ENCODE results near the gene NUDT15. TPM values are rescaled to one million over a fixed set of nuclear protein-coding genes. Genes with fewer than 3 reads are reported as not detected.

The NUDT15 gene
- total and polyA plus RNA-seq, 9 donors: 6.1 to 11.4 (median 9.7) TPM

GRCh38 chr13:48078251-48078656, 40.7 kb downstream of the NUDT15 start:
- Histone ChIP-seq H3K36me3 (no peaks in the 10 kb centered on the region), H3K27me3 (no peaks in the 10 kb centered on the region), H3K4me3 (no peak overlapping the region), H3K9me3 (no peaks in the 10 kb centered on the region), H3K27ac (no peak overlapping the region), H3K4me1 (ENCODE audit: insufficient read depth) (no peaks in the 10 kb centered on the region)
- intact Hi-C loops (cut with DNase I): no loop called here
- WGBS, 3 donors: 43 to 49% (median 46%) methylated on average over 2 of the region's 2 CpGs
- TF ChIP-seq EP300 (IDR thresholded peaks at IDR 0.05) (no peak), CTCF (IDR thresholded peaks at IDR 0.05) (no peak)
- DNase-seq: no peak

- intact Hi-C loops (cut with DNase I): no loop called here
- H3K4me3 ChIP-seq: no peak overlapping the region
- no peaks in the 10 kb centered on the region for H3K9me3 ChIP-seq
- no peaks in the 10 kb centered on the region for H3K27me3 ChIP-seq
- 95 to 96% (median 96%) methylated on average over 4 of the region's 4 CpGs for WGBS, 3 donors
- DNase-seq: no peak
- no peaks in the 10 kb centered on the region for H3K4me1 ChIP-seq (ENCODE audit: insufficient read depth)
- TF ChIP-seq CTCF (IDR thresholded peaks at IDR 0.05) (no peak), POLR2A (IDR thresholded peaks at IDR 0.05) (no peak), EP300 (IDR thresholded peaks at IDR 0.05) (no peak)
- H3K27ac ChIP-seq: no peak overlapping the region
- no peaks in the 10 kb centered on the region for H3K36me3 ChIP-seq
These were observed 44.2 kb downstream of the NUDT15 start for GRCh38 chr13:48081739-48082138.

- Histone ChIP-seq H3K27me3 (no peaks in the 10 kb centered on the region), H3K4me3 (no peak overlapping the region), H3K9me3 (no peaks in the 10 kb centered on the region), H3K36me3 (no peaks in the 10 kb centered on the region), H3K4me1 (ENCODE audit: insufficient read depth) (no peaks in the 10 kb centered on the region), H3K27ac (no peak overlapping the region)
- DNase-seq: no peak
- 83 to 86% (median 86%) methylated on average over 2 of the region's 2 CpGs for WGBS, 3 donors
- intact Hi-C loops (cut with DNase I): no loop called here
- TF ChIP-seq CTCF (IDR thresholded peaks at IDR 0.05): no peak
- no peak for TF ChIP-seq EP300 (IDR thresholded peaks at IDR 0.05)
- no peak for TF ChIP-seq POLR2A (IDR thresholded peaks at IDR 0.05)
These were observed 48.7 kb downstream of the NUDT15 start for GRCh38 chr13:48086272-48086671.

- Histone ChIP-seq H3K27ac (no peak overlapping the region), H3K4me3 (no peak overlapping the region), H3K27me3 (no peaks in the 10 kb centered on the region), H3K4me1 (ENCODE audit: insufficient read depth) (peaks cover 13% of the 10 kb centered on the region), H3K9me3 (no peaks in the 10 kb centered on the region), H3K36me3 (no peaks in the 10 kb centered on the region)
- TF ChIP-seq EP300 (IDR thresholded peaks at IDR 0.05) (no peak), CTCF (IDR thresholded peaks at IDR 0.05) (no peak), POLR2A (IDR thresholded peaks at IDR 0.05) (no peak)
- DNase-seq: no peak
- intact Hi-C loops (cut with DNase I): no loop called here
- 72 to 83% (median 74%) methylated on average over 9 of the region's 9 CpGs for WGBS, 3 donors
These were observed 56.1 kb downstream of the NUDT15 start for GRCh38 chr13:48093588-48093987.

- no peak for TF ChIP-seq POLR2A (IDR thresholded peaks at IDR 0.05)
- no peak for TF ChIP-seq CTCF (IDR thresholded peaks at IDR 0.05)
- TF ChIP-seq EP300 (IDR thresholded peaks at IDR 0.05): no peak
- Histone ChIP-seq H3K27ac (peak overlapping the region; percentile 54 to 84), H3K4me1 (ENCODE audit: insufficient read depth) (peaks cover 13% of the 10 kb centered on the region), H3K9me3 (no peaks in the 10 kb centered on the region), H3K36me3 (no peaks in the 10 kb centered on the region), H3K4me3 (peak overlapping the region; percentile 56), H3K27me3 (no peaks in the 10 kb centered on the region)
- DNase-seq: no peak
- intact Hi-C loops (cut with DNase I): no loop called here
- 0 to 1% (median 0%) methylated on average over 14 of the region's 14 CpGs for WGBS, 3 donors
These were observed 56.9 kb downstream of the NUDT15 start for GRCh38 chr13:48094404-48094780.

Measured in ovary (tissue), 9 donors.